ENCODE results near the gene FJX1. TPM values are rescaled to one million over a fixed set of nuclear protein-coding genes. Genes with fewer than 3 reads are reported as not detected.

The FJX1 gene
- total and polyA plus RNA-seq, 4 donors: 0.46 to 3.0 (median 1.1) TPM

DNA sequence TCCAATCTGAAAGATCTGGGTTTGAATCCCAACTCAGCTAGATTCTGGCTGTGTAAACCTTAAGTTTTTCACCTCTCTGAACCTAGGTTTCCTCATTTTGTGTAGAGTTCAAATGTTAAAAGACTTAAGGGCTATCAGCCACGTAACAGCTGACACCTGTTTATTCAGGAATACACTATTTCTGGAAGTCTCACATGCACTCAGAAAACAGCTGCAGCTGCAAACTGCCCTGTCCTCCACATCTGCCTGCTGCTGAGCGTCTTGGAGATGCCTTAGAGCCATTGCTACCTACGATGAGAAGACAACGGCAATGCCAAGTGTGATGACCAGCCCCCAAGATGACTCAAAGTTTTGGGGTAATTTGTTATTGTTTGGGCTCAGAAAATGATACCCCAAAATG, 37.6 kb downstream of the FJX1 start:
- TF ChIP-seq HNF4G (IDR thresholded peaks at IDR 0.05) (no peak), EGR1 (IDR thresholded peaks at IDR 0.05; ENCODE audit: low read depth in 2 of 2) (no peak), FOXA2 (IDR thresholded peaks at IDR 0.05) (no peak), SP1 (IDR thresholded peaks at IDR 0.05) (no peak), FOXA1 (IDR thresholded peaks at IDR 0.05) (no peak), HNF4A (conservative IDR thresholded peaks at IDR 0.05) (no peak), NR2F2 (IDR thresholded peaks at IDR 0.05) (no peak), RAD21 (IDR thresholded peaks at IDR 0.05) (no peak), RXRA (IDR thresholded peaks at IDR 0.05) (no peak), YY1 (IDR thresholded peaks at IDR 0.05) (no peak), GABPA (IDR thresholded peaks at IDR 0.05 in 1 of 2, conservative IDR thresholded peaks at IDR 0.05 in 1 of 2) (no peak), JUND (IDR thresholded peaks at IDR 0.05) (no peak), TAF1 (conservative IDR thresholded peaks at IDR 0.05) (no peak)
- TF ChIP-seq, protein P1, sequence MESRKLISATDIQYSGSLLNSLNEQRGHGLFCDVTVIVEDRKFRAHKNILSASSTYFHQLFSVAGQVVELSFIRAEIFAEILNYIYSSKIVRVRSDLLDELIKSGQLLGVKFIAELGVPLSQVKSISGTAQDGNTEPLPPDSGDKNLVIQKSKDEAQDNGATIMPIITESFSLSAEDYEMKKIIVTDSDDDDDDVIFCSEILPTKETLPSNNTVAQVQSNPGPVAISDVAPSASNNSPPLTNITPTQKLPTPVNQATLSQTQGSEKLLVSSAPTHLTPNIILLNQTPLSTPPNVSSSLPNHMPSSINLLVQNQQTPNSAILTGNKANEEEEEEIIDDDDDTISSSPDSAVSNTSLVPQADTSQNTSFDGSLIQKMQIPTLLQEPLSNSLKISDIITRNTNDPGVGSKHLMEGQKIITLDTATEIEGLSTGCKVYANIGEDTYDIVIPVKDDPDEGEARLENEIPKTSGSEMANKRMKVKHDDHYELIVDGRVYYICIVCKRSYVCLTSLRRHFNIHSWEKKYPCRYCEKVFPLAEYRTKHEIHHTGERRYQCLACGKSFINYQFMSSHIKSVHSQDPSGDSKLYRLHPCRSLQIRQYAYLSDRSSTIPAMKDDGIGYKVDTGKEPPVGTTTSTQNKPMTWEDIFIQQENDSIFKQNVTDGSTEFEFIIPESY (IDR thresholded peaks at IDR 0.05): no peak
- TF ChIP-seq, protein P2, sequence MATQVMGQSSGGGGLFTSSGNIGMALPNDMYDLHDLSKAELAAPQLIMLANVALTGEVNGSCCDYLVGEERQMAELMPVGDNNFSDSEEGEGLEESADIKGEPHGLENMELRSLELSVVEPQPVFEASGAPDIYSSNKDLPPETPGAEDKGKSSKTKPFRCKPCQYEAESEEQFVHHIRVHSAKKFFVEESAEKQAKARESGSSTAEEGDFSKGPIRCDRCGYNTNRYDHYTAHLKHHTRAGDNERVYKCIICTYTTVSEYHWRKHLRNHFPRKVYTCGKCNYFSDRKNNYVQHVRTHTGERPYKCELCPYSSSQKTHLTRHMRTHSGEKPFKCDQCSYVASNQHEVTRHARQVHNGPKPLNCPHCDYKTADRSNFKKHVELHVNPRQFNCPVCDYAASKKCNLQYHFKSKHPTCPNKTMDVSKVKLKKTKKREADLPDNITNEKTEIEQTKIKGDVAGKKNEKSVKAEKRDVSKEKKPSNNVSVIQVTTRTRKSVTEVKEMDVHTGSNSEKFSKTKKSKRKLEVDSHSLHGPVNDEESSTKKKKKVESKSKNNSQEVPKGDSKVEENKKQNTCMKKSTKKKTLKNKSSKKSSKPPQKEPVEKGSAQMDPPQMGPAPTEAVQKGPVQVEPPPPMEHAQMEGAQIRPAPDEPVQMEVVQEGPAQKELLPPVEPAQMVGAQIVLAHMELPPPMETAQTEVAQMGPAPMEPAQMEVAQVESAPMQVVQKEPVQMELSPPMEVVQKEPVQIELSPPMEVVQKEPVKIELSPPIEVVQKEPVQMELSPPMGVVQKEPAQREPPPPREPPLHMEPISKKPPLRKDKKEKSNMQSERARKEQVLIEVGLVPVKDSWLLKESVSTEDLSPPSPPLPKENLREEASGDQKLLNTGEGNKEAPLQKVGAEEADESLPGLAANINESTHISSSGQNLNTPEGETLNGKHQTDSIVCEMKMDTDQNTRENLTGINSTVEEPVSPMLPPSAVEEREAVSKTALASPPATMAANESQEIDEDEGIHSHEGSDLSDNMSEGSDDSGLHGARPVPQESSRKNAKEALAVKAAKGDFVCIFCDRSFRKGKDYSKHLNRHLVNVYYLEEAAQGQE (IDR thresholded peaks at IDR 0.05): no peak
- TF ChIP-seq, protein P3, sequence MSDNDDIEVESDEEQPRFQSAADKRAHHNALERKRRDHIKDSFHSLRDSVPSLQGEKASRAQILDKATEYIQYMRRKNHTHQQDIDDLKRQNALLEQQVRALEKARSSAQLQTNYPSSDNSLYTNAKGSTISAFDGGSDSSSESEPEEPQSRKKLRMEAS (IDR thresholded peaks at IDR 0.05): no peak
- TF ChIP-seq, protein P4, sequence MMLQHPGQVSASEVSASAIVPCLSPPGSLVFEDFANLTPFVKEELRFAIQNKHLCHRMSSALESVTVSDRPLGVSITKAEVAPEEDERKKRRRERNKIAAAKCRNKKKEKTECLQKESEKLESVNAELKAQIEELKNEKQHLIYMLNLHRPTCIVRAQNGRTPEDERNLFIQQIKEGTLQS (IDR thresholded peaks at IDR 0.05): no peak
- TF ChIP-seq, protein P5, sequence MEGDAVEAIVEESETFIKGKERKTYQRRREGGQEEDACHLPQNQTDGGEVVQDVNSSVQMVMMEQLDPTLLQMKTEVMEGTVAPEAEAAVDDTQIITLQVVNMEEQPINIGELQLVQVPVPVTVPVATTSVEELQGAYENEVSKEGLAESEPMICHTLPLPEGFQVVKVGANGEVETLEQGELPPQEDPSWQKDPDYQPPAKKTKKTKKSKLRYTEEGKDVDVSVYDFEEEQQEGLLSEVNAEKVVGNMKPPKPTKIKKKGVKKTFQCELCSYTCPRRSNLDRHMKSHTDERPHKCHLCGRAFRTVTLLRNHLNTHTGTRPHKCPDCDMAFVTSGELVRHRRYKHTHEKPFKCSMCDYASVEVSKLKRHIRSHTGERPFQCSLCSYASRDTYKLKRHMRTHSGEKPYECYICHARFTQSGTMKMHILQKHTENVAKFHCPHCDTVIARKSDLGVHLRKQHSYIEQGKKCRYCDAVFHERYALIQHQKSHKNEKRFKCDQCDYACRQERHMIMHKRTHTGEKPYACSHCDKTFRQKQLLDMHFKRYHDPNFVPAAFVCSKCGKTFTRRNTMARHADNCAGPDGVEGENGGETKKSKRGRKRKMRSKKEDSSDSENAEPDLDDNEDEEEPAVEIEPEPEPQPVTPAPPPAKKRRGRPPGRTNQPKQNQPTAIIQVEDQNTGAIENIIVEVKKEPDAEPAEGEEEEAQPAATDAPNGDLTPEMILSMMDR (IDR thresholded peaks at IDR 0.05; ENCODE audit: low read depth, low read length, missing input control): no peak
- DNase-seq (ENCODE audit: low spot score): no peak
- Histone ChIP-seq H3K4me3 (ENCODE audit: low read depth in 1 of 3, low read length in 3 of 3) (no peak overlapping the region), H3K9ac (ENCODE audit: low read depth in 1 of 2, low read length in 2 of 2) (no peak overlapping the region), H3K9me3 (ENCODE audit: control insufficient read depth in 4 of 4, low read length in 3 of 4) (no peaks in the 10 kb centered on the region), H3K36me3 (ENCODE audit: control insufficient read depth in 4 of 4, insufficient read depth in 3 of 4, low read depth in 1 of 4, low read length in 3 of 4) (no peaks in the 10 kb centered on the region), H3K4me1 (ENCODE audit: control insufficient read depth in 4 of 4, insufficient read depth in 4 of 4, low read length in 3 of 4) (peaks cover 0 to 14% (median 4%) of the 10 kb centered on the region in 4 donors), H3K27ac (ENCODE audit: low read depth in 1 of 2, low read length in 2 of 2) (no peak overlapping the region), H3K27me3 (ENCODE audit: control insufficient read depth in 4 of 4, insufficient read depth in 4 of 4, low read length in 3 of 4) (peaks cover 0 to 2% (median 0%) of the 10 kb centered on the region in 4 donors)
- WGBS: 70% methylated on average over 4 of the region's 4 CpGs

Measured in liver (tissue), 9 donors.